CD8-positive, alpha-beta memory T cell (primary cell): Measurements from ENCODE around the gene GOSR1. TPM values are rescaled to one million over a fixed set of nuclear protein-coding genes. Genes with fewer than 3 reads are reported as not detected.
A peak's percentile ranks its signal among the peaks of the same experiment; 100 is the strongest.
"Not testable (repeated sequence)": the region's sequence is repeated elsewhere in the genome, so short reads cannot be mapped to it uniquely, and the experiment has no call there.

Source experiments
- CTCF ChIA-PET: fragments of 350-600 bp; sonication (Branson Sonifier 250); formaldehyde crosslinking; loops from one replicate; lab custom pipeline; 2021; ENCODE audit warnings: antibody characterized with exemption; lab: Charles Lee
- POLR2A ChIA-PET: fragments of 350-600 bp; sonication (Branson Sonifier 250); formaldehyde crosslinking; loops from one replicate; lab custom pipeline; 2021; ENCODE audit warnings: antibody characterized with exemption; lab: Charles Lee
- DNase-seq, 5 donors: peaks; one replicate each; pipeline versions ENCODE4 v3.0.0 to v3.0.0-alpha.2; 2020 to 2022; ENCODE audit warnings: mixed read lengths in 1 of 5
- H3K27ac ChIP-seq: one replicate; pipeline ENCODE4 v1.7.0; 2013; ENCODE audit warnings: low read depth, mild to moderate bottlenecking, low read length, moderate library complexity
- H3K27me3 ChIP-seq: 2 replicates; pipeline ENCODE4 v1.7.0; 2013; ENCODE audit warnings: low read length, mild to moderate bottlenecking; ENCODE audit not compliant: insufficient read depth, poor library complexity, severe bottlenecking
- H3K36me3 ChIP-seq: 2 replicates; pipeline ENCODE4 v1.7.0; 2013; ENCODE audit warnings: mild to moderate bottlenecking, low read length, moderate library complexity; ENCODE audit not compliant: insufficient read depth
- H3K4me1 ChIP-seq: 2 replicates; pipeline ENCODE4 v1.7.0; 2013; ENCODE audit warnings: mild to moderate bottlenecking, low read length, moderate library complexity; ENCODE audit not compliant: insufficient read depth
- H3K4me3 ChIP-seq: 2 replicates; pipeline ENCODE4 v1.7.0; 2013; ENCODE audit warnings: mild to moderate bottlenecking, low read length
- H3K9me3 ChIP-seq: 2 replicates; pipeline ENCODE4 v1.7.0; 2013; ENCODE audit warnings: mild to moderate bottlenecking, low read length
- H3K27ac Mint-ChIP-seq, 8 donors: one replicate each; pipeline ENCODE4 v1.8.0; 2020 to 2021; ENCODE audit warnings: mixed read lengths in 8 of 8, mild to moderate bottlenecking in 6 of 8, inconsistent platforms in 3 of 8, moderate library complexity in 3 of 8
- H3K27me3 Mint-ChIP-seq, 2 donors: one replicate each; pipeline ENCODE4 v1.8.0; 2020 to 2021; ENCODE audit warnings: mixed read lengths in 2 of 2, mild to moderate bottlenecking in 1 of 2, moderate library complexity in 1 of 2
- H3K36me3 Mint-ChIP-seq, 3 donors: one replicate each; pipeline ENCODE4 v1.8.0; 2020 to 2021; ENCODE audit warnings: mixed read lengths in 3 of 3, inconsistent platforms in 1 of 3, mild to moderate bottlenecking in 1 of 3
- H3K4me1 Mint-ChIP-seq, 3 donors: one replicate each; pipeline ENCODE4 v1.8.0; 2020 to 2021; ENCODE audit warnings: mixed read lengths in 3 of 3, inconsistent platforms in 1 of 3, mild to moderate bottlenecking in 1 of 3
- H3K4me3 Mint-ChIP-seq, 7 donors: one replicate each; pipeline ENCODE4 v1.8.0; 2020 to 2021; ENCODE audit warnings: mixed read lengths in 7 of 7, mild to moderate bottlenecking in 6 of 7, moderate library complexity in 4 of 7, inconsistent platforms in 2 of 7
- H3K9me3 Mint-ChIP-seq, 5 donors: one replicate each; pipeline ENCODE4 v1.8.0; 2020 to 2022; ENCODE audit warnings: mixed read lengths in 5 of 5, mild to moderate bottlenecking in 3 of 5, moderate library complexity in 2 of 5, inconsistent platforms in 1 of 5
- polyA plus RNA-seq: library from polyadenylated mRNA; unstranded; fragments of 300-500 nt; fragmentation: Illumina TruSeq; gene quantifications from one replicate; pipeline ENCODE4 v1.2.3, GENCODE V29; 2021
- total RNA-seq, 2 experiments: library from RNA; stranded (reverse); gene quantifications; one replicate each; pipeline ENCODE4 v1.2.3, GENCODE V29; 2021

Gene GOSR1
- total and polyA plus RNA-seq, 3 experiments from 2014 or later: 59.1 to 63.2 (median 63.1) TPM

DNA sequence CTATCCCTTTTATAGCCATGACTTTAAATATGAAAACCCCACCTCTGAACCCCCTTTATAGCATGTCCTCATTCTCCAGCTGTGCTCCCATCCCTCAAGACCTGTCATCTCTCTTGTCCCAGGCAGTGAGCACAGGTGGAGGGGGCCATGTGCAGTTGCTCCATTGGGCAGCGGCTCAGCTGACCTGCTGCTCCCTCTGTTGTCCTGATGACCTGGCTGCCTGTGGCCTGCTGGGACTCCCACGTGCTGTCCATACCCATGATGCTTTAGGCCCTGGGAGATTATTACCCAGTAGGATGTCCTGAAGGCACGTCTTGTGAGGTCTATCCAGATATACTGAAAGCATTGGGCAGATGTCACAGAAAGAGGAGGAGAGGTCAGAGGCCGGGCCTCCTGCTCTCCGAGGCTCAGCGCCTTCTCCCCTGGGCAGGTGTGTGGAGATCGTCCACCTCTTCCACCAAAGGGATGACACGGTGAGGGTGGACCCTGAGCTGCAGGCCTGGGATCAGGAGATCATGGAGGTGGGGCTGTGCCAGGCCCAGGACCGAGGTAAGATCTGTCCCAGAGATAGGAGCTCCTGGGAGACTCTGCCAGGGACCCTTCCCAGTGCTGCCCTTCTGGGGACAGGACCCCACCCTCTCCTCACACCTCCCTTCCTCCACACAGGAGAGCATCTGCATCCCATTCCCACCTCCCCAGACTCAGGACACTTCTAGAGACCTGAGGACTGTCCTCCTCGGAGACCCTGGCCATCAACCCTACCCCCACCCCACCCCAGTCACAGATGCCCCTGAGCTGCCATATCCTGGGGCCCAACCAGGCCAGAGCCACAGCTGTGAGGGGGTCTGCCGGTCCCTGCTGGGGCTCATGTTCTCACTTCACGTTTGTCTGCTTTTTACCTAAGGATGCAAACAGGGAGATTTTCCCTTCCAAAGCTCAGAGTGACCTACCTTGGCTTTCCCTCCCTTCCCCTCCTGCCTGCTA is 58.0 kb downstream of the GOSR1 start:
- Mint-ChIP-seq H3K4me3 (no peak overlapping the region), H3K36me3 (peaks cover 0 to 3% (median 1%) of the 10 kb centered on the region in 3 donors), H3K9me3 (no peaks in the 10 kb centered on the region), H3K4me1 (no peaks in the 10 kb centered on the region), H3K27me3 (no peaks in the 10 kb centered on the region), H3K27ac (peak overlapping the region in 2 of 8 donors; percentile 41 to 47)
- H3K27ac ChIP-seq: no peak overlapping the region
- no peaks in the 10 kb centered on the region for H3K4me1 ChIP-seq
- H3K4me3 ChIP-seq: no peak overlapping the region
- H3K9me3 ChIP-seq: no peaks in the 10 kb centered on the region
- CTCF ChIA-PET: no interaction called here
- no peaks in the 10 kb centered on the region for H3K27me3 ChIP-seq
- H3K36me3 ChIP-seq: peaks cover 5% of the 10 kb centered on the region
- POLR2A ChIA-PET: no interaction called here
- DNase-seq: no peak

DNA sequence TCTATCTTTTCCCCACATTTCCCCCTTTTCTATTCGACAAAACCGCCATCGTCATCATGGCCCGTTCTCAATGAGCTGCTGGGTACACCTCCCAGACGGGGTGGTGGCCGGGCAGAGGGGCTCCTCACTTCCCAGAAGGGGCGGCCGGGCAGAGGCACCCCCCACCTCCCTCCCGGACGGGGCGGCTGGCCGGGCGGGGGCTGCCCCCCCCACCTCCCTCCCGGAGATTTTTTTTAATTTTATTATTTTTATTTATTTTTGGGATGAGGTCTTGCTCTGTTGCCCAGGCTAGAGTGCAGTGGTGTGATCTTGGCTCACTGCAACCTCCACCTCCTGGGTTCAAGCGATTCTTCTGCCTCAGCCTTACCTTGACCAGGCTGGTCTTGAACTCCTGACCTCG is 59.6 kb downstream of the GOSR1 start:
- H3K27me3 Mint-ChIP-seq, DNase-seq, H3K4me1 Mint-ChIP-seq, H3K4me3 ChIP-seq, H3K9me3 Mint-ChIP-seq, H3K27me3 ChIP-seq, H3K27ac ChIP-seq, H3K4me1 ChIP-seq, CTCF ChIA-PET, H3K36me3 Mint-ChIP-seq, H3K9me3 ChIP-seq, H3K27ac Mint-ChIP-seq, POLR2A ChIA-PET, H3K4me3 Mint-ChIP-seq, H3K36me3 ChIP-seq: not testable (repeated sequence)

DNA sequence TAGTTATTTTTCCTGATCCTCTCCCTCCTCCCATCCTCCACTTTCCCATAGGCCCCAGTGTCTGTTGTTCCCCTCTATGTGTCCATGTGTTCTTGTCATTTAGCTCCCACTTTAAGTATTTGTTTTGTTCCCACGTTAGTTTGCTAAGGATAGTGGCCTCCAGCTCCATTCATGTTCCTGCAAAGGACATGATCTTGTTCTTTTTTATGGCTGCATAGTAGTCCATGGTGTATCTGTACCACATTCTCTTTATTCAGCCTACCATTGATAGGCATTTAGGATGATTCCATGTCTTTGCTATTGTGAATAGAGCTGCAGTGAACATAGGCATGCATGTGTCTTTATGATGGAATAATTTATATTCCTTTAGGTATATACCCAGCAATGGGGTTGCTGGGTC is 60.5 kb downstream of the GOSR1 start:
- H3K36me3 ChIP-seq, H3K27me3 Mint-ChIP-seq, H3K9me3 Mint-ChIP-seq, POLR2A ChIA-PET, DNase-seq, CTCF ChIA-PET, H3K4me3 Mint-ChIP-seq, H3K27me3 ChIP-seq, H3K27ac Mint-ChIP-seq, H3K4me3 ChIP-seq, H3K36me3 Mint-ChIP-seq, H3K9me3 ChIP-seq, H3K4me1 Mint-ChIP-seq, H3K4me1 ChIP-seq, H3K27ac ChIP-seq: not testable (repeated sequence)

DNA sequence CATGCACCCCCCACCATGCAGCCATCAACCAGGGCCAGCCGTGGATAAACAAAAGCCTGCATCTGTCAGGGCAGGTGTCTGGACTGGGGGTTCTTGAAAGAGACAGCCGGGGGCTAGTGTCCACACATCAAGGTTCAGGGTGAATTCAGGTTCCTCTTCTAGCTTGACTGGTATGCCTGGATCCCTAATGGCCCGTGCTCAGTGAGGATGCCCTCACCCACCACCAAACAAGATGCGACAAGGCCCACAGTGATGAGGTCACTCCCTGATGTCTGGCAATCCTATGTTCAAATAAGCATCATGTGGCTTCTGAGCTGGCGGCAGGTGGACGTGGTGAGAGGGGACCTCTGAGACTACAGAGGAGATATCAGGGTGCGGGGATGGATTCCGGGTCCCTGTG is 64.6 kb downstream of the GOSR1 start:
- H3K4me1 ChIP-seq: no peaks in the 10 kb centered on the region
- no peak overlapping the region for H3K4me3 ChIP-seq
- H3K27me3 Mint-ChIP-seq: no peaks in the 10 kb centered on the region
- no peaks in the 10 kb centered on the region for H3K9me3 ChIP-seq
- H3K27ac ChIP-seq: no peak overlapping the region
- ChIA-PET CTCF (no interaction called here), POLR2A (no interaction called here)
- no peak for DNase-seq
- no peaks in the 10 kb centered on the region for H3K27me3 ChIP-seq
- no peak overlapping the region for H3K27ac Mint-ChIP-seq
- H3K36me3 Mint-ChIP-seq: peaks cover 0 to 6% (median 6%) of the 10 kb centered on the region in 3 donors
- H3K4me1 Mint-ChIP-seq: no peaks in the 10 kb centered on the region
- H3K4me3 Mint-ChIP-seq: no peak overlapping the region
- H3K36me3 ChIP-seq: no peaks in the 10 kb centered on the region
- H3K9me3 Mint-ChIP-seq: no peaks in the 10 kb centered on the region

DNA sequence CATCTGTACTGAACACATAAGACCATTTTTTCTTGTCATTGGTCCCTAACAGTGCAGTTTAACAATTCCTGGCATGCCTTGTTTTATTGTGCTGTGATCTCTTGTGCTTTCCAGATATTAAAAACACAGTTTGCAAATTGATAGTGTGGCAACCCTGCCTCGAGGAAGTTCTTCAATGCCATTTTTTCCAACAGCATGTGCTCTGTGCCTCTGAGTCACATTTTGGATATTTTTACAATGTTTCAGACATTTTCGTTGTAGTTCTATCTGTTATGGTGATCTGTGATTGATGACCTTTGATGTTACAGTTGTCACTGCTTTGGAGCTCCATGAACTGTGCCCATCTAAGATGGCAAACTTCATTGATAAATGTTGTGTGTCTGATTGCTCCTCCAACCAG is 66.2 kb downstream of the GOSR1 start:
- POLR2A ChIA-PET: no interaction called here
- CTCF ChIA-PET: no interaction called here

DNA sequence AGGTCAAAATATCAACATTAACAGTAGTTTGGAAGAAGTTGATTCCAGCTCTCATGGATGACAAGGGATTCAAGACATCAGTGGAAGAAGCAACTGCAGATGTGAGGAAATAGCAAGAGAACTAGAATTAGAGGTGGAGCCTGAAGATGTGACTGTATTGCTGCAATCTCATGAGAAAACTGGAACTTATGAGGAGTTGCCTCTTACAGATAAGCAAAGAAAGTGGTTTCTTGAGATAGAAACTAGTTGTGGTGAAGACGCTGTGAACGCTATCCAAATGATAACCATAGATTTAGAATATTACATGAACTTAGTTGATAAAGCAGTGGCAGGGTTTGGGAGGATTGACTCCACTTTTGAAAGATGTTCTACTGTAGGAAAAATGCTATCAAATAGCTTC is 67.8 kb downstream of the GOSR1 start:
- CTCF ChIA-PET: no interaction called here
- no peaks in the 10 kb centered on the region for H3K27me3 ChIP-seq

More for the DNA sequence above, 66.2 kb downstream of the GOSR1 start:
- Mint-ChIP-seq H3K9me3 (no peaks in the 10 kb centered on the region), H3K27me3 (no peaks in the 10 kb centered on the region), H3K27ac (no peak overlapping the region), H3K36me3 (peaks cover 0 to 6% (median 3%) of the 10 kb centered on the region in 3 donors), H3K4me1 (no peaks in the 10 kb centered on the region), H3K4me3 (no peak overlapping the region)
- H3K36me3 ChIP-seq: no peaks in the 10 kb centered on the region
- H3K27ac ChIP-seq: no peak overlapping the region
- H3K27me3 ChIP-seq: no peaks in the 10 kb centered on the region
- no peak overlapping the region for H3K4me3 ChIP-seq
- no peak for DNase-seq
- H3K4me1 ChIP-seq: no peaks in the 10 kb centered on the region
- H3K9me3 ChIP-seq: no peaks in the 10 kb centered on the region

DNA sequence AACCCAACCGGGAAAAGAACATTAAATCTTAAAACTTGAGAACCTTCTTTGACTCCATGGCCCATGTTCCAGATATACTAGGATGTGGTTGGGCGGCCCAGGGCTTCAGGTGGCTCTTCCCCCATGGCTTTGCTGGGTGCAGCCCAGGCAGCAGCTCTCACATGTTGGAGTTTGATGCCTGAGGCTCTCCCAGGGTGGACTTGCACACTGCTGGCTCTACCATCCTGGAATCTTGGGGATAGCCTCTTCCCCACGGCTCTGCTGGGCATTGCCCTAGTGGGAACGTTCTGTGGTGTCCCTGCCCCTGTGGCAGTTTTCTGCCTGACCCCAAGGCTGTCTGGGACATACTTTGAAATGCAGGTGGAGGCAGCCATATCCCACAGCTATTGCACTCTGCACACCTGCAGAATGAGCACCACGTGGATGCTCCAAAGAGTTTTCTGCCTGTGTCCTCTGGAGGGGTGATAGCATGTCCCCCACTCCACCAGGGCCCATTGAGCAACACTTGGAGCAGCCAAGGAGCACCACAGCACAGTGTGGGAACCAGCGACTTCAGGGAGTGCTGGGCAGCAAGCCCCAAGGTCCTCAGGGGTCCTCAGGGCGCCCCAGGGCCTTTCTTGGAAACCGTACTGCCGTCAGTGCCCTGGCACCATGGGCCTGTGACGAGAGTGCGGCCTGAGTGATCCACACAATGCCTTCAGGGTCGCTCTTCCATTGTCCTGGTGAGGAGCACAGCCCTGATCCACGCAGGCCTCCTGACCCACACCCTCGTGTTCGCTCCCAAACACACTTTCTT is 70.8 kb downstream of the GOSR1 start:
- Histone ChIP-seq H3K27me3 (no peaks in the 10 kb centered on the region), H3K27ac (no peak overlapping the region), H3K36me3 (no peaks in the 10 kb centered on the region), H3K4me1 (no peaks in the 10 kb centered on the region), H3K9me3 (no peaks in the 10 kb centered on the region), H3K4me3 (no peak overlapping the region)
- H3K4me3 Mint-ChIP-seq: no peak overlapping the region
- H3K27me3 Mint-ChIP-seq: no peaks in the 10 kb centered on the region
- H3K36me3 Mint-ChIP-seq: peaks cover 0 to 5% (median 0%) of the 10 kb centered on the region in 3 donors
- peaks cover 0 to 5% (median 0%) of the 10 kb centered on the region in 3 donors for H3K4me1 Mint-ChIP-seq
- no peak overlapping the region for H3K27ac Mint-ChIP-seq
- ChIA-PET CTCF (no interaction called here), POLR2A (no interaction called here)
- no peaks in the 10 kb centered on the region for H3K9me3 Mint-ChIP-seq
- no peak for DNase-seq

More for the DNA sequence above, 67.8 kb downstream of the GOSR1 start:
- POLR2A ChIA-PET: no interaction called here
- Mint-ChIP-seq H3K4me1 (no peaks in the 10 kb centered on the region), H3K4me3 (no peak overlapping the region), H3K27ac (no peak overlapping the region), H3K27me3 (no peaks in the 10 kb centered on the region), H3K9me3 (no peaks in the 10 kb centered on the region), H3K36me3 (peaks cover 0 to 9% (median 3%) of the 10 kb centered on the region in 3 donors)
- H3K9me3 ChIP-seq: no peaks in the 10 kb centered on the region
- H3K27ac ChIP-seq: no peak overlapping the region
- no peak for DNase-seq
- H3K4me1 ChIP-seq: no peaks in the 10 kb centered on the region
- no peak overlapping the region for H3K4me3 ChIP-seq
- H3K36me3 ChIP-seq: no peaks in the 10 kb centered on the region

DNA sequence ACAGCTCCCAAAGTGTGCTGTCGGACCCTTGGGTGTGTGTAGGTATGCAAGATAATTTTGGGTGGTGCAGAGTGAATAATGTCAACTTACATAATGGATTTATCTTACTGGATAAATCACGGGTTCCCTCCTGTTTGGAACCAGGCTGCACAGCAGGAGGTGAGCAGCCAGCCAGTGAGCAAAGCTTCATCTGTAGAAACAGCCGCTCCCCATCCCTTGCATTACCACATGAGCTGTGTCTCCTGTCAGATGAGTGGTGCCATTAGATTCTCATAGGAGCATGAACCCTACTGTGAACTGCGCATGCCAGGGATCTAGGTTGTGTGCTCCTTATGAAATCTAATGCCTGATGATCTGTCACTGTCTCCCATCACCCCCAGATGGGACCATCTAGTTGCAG is 72.0 kb downstream of the GOSR1 start:
- H3K4me1 ChIP-seq, H3K27me3 ChIP-seq, H3K4me1 Mint-ChIP-seq, H3K36me3 Mint-ChIP-seq, H3K9me3 Mint-ChIP-seq, H3K27ac ChIP-seq, POLR2A ChIA-PET, H3K4me3 ChIP-seq, H3K9me3 ChIP-seq, H3K36me3 ChIP-seq, H3K27ac Mint-ChIP-seq, DNase-seq, H3K4me3 Mint-ChIP-seq, H3K27me3 Mint-ChIP-seq, CTCF ChIA-PET: not testable (repeated sequence)
